Retinal pigment epithelial cell (primary cell): Measurements from ENCODE around the gene C13orf46.

ENCODE experiments used
- DNase-seq: peaks from one replicate; pipeline ENCODE4 v3.0.0-alpha.2; 2010; ENCODE audit warnings: low read depth
- H3K4me3 ChIP-seq: 2 replicates; pipeline ENCODE4 v1.5.1; 2011; ENCODE audit warnings: mild to moderate bottlenecking, low read length, control low read depth, moderate library complexity
- TF ChIP-seq, protein P1 (sequence below): conservative IDR thresholded peaks from 2 replicates; pipeline ENCODE4 v1.5.1; 2011; ENCODE audit warnings: low read depth, low read length, control low read depth, inconsistent platforms

Gene C13orf46

DNA sequence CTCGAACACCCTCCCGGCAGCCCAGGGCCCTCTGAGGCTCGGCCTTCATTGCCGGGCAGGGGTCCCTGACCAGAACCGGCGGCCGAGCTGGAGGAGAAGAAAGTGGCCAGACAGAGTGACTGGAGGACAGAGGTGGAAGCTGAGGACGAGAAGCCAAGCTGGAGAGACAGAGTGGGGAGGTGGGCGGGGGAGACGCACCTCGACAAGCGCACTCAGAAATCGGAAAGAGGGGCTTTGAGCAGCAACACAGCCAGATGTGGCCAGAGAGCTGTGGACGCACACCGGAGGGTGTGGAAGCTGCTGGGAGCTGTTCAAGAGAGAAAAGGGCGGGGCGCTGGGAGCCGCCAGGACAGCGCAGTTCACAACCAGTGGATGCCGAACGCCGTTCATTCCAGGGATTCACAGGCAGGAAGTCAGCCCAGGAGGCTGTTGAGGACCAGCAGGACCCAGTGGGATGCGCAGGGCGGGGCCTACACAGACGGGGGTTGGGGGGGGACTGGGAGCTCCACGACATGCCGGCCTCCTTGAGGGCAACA lies 28.2 kb upstream of the C13orf46 start:
- no peak for DNase-seq
- TF ChIP-seq, protein P1, sequence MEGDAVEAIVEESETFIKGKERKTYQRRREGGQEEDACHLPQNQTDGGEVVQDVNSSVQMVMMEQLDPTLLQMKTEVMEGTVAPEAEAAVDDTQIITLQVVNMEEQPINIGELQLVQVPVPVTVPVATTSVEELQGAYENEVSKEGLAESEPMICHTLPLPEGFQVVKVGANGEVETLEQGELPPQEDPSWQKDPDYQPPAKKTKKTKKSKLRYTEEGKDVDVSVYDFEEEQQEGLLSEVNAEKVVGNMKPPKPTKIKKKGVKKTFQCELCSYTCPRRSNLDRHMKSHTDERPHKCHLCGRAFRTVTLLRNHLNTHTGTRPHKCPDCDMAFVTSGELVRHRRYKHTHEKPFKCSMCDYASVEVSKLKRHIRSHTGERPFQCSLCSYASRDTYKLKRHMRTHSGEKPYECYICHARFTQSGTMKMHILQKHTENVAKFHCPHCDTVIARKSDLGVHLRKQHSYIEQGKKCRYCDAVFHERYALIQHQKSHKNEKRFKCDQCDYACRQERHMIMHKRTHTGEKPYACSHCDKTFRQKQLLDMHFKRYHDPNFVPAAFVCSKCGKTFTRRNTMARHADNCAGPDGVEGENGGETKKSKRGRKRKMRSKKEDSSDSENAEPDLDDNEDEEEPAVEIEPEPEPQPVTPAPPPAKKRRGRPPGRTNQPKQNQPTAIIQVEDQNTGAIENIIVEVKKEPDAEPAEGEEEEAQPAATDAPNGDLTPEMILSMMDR: no peak
- H3K4me3 ChIP-seq: no peak overlapping the region

DNA sequence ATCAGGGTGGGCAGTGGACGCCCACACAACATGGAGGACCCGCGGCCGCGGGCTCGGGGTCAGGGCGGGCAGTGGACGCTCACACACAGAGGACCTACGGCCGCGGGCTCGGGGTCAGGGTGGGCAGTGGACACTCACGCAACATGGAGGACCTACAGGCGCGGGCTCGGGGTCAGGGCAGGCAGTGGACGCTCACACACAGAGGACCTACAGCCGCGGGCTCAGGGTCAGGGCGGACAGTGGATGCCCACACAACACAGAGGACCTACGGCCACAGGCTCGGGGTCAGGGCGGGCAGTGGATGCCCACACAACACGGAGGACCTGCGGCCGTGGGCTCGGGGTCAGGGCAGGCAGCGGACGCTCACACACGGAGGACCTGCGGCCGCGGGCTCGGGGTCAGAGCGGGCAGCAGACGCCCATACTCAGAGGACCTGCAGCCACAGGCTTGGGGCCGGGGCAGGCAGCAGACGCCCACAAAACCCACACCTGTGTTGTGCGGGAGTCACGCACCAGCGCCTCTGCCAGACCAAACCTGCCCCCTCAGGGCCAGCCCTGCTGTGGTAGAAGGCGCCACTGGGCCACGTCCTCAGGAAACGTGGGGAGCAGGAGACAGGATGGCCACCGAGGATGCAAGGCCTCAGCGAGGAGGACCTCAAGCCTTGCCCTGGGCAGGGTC lies 27.6 kb upstream of the C13orf46 start:
- no peak overlapping the region for H3K4me3 ChIP-seq
- TF ChIP-seq, protein P1: no peak
- no peak for DNase-seq

DNA sequence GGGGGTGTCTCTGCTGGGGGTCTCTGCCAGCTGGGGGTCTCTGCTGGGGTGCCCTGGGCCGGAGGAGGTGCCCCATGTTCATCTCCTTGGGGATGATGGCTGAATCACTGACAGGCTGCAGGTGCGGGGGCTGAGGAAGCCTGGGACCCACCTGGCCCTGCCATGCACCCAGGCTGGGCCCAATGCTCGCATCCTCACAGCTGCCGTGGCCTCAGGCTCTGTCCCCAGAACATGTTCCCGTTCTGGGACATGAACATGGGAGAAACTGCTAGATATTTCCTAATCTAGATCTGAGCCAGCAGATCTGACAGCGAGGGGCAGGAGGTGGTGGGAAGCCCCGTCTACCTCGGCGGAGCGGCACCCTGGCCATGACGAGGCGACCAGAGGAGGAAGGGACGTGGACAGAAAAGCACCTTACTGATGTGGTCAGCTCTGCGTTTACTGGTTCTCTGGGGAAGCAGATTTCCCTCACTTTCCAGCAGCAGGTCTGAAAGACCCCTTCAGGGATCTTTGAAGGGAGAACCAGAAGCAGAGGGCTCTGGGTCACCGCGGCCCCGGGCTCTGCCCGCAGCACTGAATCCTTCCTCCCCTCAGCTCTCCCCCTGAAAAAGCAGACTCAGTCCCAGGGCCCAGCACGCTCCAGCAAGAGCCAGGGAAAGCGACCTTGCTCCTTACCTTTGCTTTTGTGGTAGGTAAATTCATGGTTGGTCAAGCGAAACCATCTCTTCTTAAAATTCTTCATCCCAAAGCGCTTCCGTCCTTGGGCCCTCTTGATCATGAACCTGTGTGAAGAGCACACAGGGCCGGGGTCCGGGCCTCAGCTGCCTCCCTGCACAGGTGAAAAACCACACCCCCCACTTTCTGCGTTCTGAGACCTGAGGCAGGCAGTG lies 26.5 kb upstream of the C13orf46 start:
- DNase-seq: no peak
- H3K4me3 ChIP-seq: no peak overlapping the region
- TF ChIP-seq, protein P1: no peak

DNA sequence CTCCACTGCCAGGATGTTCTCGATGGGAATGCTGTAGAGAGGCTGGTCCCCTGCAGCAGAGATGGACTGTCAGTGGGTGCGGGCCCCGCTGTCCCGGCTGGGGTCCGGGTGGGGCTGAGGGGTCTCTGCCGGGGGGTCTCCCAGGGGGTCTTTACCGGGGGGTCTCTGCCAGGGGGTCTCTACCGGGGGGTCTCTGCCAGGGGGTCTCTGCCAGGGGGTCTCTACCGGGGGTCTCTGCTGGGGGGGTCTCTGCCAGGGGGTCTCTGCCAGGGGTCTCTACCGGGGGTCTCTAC lies 25.7 kb upstream of the C13orf46 start:
- no peak overlapping the region for H3K4me3 ChIP-seq
- TF ChIP-seq, protein P1: no peak
- DNase-seq: no peak

DNA sequence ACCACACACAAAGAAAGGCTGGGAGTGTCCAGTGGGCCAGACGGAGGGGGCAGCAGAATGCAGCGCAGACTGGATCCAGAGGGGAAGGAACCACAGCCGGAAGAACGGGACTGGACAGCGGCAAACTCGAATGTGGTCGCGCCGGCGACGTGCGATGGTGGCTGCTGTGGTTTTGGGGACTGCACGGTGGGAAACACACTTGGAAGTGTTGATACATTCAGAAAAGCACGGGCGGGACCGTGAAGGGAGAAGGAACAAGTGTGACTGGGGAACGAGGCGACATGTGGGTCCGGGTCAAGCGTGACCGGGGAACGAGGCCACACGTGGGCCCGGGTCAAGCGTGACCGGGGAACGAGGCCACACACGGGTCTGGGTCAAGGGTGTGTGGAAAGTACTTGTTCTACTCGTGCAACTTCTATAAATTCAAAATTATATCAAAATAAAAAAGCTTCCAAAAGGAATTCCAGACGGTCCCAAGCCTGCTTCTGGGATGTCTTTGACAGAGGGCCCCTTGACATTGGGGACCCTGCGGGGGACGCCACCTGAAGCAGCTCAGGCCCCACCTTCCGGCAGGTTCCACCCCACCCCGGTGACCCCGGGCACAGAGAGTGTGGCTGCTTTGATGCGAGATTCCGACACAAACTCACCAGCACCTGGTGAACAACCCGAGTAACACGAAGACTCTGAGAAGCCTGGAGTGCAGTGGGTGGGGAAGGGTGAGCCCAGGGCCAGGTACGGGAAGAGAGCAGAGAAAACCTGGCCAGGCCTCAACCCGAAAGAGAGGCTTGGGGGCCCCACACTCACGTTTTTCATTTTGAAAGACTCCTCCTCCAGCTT lies 25.1 kb upstream of the C13orf46 start:
- H3K4me3 ChIP-seq: no peak overlapping the region

DNA sequence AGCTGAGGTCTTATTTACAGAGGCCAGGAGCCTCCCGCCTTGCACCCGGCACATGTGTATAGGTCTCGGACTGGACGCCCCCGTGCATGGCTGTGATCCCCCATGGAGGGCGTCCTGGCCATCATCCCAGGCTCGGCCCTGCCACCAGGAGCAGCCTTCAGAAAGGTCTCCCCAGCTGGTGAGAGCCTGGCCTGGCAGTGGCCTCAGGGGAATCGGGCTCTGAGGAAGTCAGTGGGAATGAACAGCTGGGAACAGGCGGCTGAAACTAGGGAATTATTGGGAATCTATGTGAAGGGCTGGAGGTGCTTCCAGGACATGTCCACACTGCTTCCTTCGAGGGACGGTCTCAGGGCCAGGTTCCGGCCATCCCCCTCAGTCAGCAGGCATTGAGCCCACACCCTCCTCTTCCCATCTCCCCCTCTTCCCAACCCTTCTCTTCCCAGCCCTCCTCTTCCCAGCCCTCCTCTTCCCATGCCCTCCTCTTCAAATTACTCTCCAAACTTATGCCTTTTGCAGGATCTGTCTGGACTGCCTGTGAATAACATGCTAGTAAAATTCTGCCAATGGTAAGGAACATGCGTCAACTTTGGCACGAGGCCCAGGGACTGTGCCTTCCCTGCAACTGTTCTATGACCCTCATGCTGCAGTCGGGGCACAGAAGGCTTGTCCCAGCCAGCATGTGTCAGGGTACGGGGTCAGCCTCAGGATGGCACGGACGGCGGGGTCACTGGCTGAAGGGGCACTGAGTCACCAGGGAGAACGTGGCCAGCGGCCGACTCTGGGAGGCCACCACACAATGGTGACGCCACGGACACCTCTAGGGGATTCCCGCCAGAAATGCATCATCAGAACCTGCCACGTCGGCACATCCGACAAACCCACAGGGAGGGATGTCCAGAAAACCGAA lies 24.2 kb upstream of the C13orf46 start:
- TF ChIP-seq, protein P1: no peak
- DNase-seq: no peak
- H3K4me3 ChIP-seq: no peak overlapping the region

More for the DNA sequence above, 25.1 kb upstream of the C13orf46 start:
- TF ChIP-seq, protein P1: no peak
- DNase-seq: no peak
